Mucosa of descending colon (tissue), 3 donors: ENCODE results near the gene SULT1A2. TPM values are rescaled to one million over a fixed set of nuclear protein-coding genes. Genes with fewer than 3 reads are reported as not detected.

Experiments used
- ATAC-seq: fragments of 200-7000 bp; cut with Tn5 transposase; one replicate; pipeline ENCODE4 v1.9.1; 2020; ENCODE audit warnings: mild to moderate bottlenecking, moderate library complexity
- DNase-seq, 3 donors: peaks; one replicate each; pipeline ENCODE4 v3.0.0-alpha.2; 2020
- H3K36me3 ChIP-seq: fragments of 200-600 bp; one replicate; pipeline ENCODE4 v1.8.0; 2021; ENCODE audit warnings: low read depth, mild to moderate bottlenecking
- H3K4me1 ChIP-seq: fragments of 200-600 bp; one replicate; pipeline ENCODE4 v1.8.0; 2021; ENCODE audit warnings: low read depth, mild to moderate bottlenecking
- H3K4me3 ChIP-seq: fragments of 200-600 bp; one replicate; pipeline ENCODE4 v1.8.0; 2021; ENCODE audit warnings: mild to moderate bottlenecking
- H3K9me3 ChIP-seq: fragments of 200-600 bp; one replicate; pipeline ENCODE4 v1.8.0; 2021; ENCODE audit warnings: mild to moderate bottlenecking
- CTCF ChIP-seq: fragments of 200-600 bp; IDR thresholded peaks from one replicate; pipeline ENCODE4 v1.8.0; 2022; ENCODE audit warnings: antibody characterized with exemption, mild to moderate bottlenecking
- intact Hi-C, 2 donors: fragments of 100-400 bp; cut with DNase I in 1 of 2; cut with micrococcal nuclease in 1 of 2; formaldehyde crosslinking; loops; one replicate each; pipeline versions ENCODE4 v1.11.0 to v1.11.1; 2022; cut with DNase I, micrococcal nuclease
- total RNA-seq, 3 donors: library from RNA; stranded (reverse); fragmentation: NEBNext Ultra II Directional in 2 of 3; extraction: Animal tissue kit (Norgen Biotek cat#: 25700) in 2 of 3; gene quantifications; one replicate each; pipeline versions ENCODE4 v1.2.1 to v1.2.4, GENCODE V29; 2021 to 2023
- donor health status: DM: no; HTN: no; CAD: no; lungs with moderate emphysema.
- donor health status: DM: no; HTN: no; CAD: no.
- donor health status: DM: no; HTN: yes; CAD: no.

Gene SULT1A2
- total RNA-seq, 3 donors from 2014 or later: 17.2 to 46.8 (median 44.3) TPM

- peaks cover 14% of the 10 kb centered on the region for H3K4me1 ChIP-seq
- H3K4me3 ChIP-seq: no peak overlapping the region
- ATAC-seq (no peak), DNase-seq (no peak)
- intact Hi-C loops: no loop called here
- H3K36me3 ChIP-seq: no peaks in the 10 kb centered on the region
- H3K9me3 ChIP-seq: no peaks in the 10 kb centered on the region
- TF ChIP-seq CTCF: no peak
Observed at GRCh38 chr16:28544998-28545397, 51.9 kb downstream of the SULT1A2 start.

GRCh38 chr16:28543072-28543471 lies 53.8 kb downstream of the SULT1A2 start:
- peak; percentile 76 to 86 (median 82) for DNase-seq
- Histone ChIP-seq H3K4me1 (peaks cover 20% of the 10 kb centered on the region), H3K9me3 (no peaks in the 10 kb centered on the region), H3K36me3 (no peaks in the 10 kb centered on the region), H3K4me3 (no peak overlapping the region)
- TF ChIP-seq CTCF: no peak
- peak; percentile 78 for ATAC-seq
- intact Hi-C loops: no loop called here

GRCh38 chr16:28542646-28543045 lies 54.2 kb downstream of the SULT1A2 start:
- Histone ChIP-seq H3K4me1 (peaks cover 21% of the 10 kb centered on the region), H3K4me3 (no peak overlapping the region), H3K36me3 (no peaks in the 10 kb centered on the region), H3K9me3 (no peaks in the 10 kb centered on the region)
- intact Hi-C loops: no loop called here
- TF ChIP-seq CTCF: no peak
- DNase-seq (no peak), ATAC-seq (no peak)

Other genes starting within 250 kb of the SULT1A2 start
- 1 to 10 TPM in 2 of 3 donors, under 1 TPM in 1; 0.94 to 4.3 (median 1.0) TPM for gene NPIPB6, start 233.5 kb downstream of the SULT1A2 start, total RNA-seq
- 100 to 1,000 TPM in 1 of 3 donors, 10 to 100 TPM in 2; 36.5 to 104 (median 52.4) TPM for gene EIF3CL, start 193.2 kb downstream of the SULT1A2 start, total RNA-seq
- gene NPIPB7, start 124.7 kb downstream of the SULT1A2 start, total RNA-seq: under 1 TPM; 0.24 to 0.32 (median 0.32) TPM
- gene CLN3, start 105.0 kb downstream of the SULT1A2 start, total RNA-seq: 100 to 1,000 TPM in 2 of 3 donors, 10 to 100 TPM in 1; 73.4 to 125 (median 101) TPM
- gene APOBR, start 102.4 kb downstream of the SULT1A2 start, total RNA-seq: 10 to 100 TPM; 28.8 to 65.4 (median 57.2) TPM
- gene IL27, start 90.2 kb downstream of the SULT1A2 start, total RNA-seq: not detected
- gene NUPR1, start 58.1 kb downstream of the SULT1A2 start, total RNA-seq: 100 to 1,000 TPM in 2 of 3 donors, 10 to 100 TPM in 1; 51.7 to 145 (median 129) TPM
- gene SGF29, start 43.1 kb downstream of the SULT1A2 start, total RNA-seq: 10 to 100 TPM; 21.6 to 45.9 (median 25.9) TPM
- 100 to 1,000 TPM in 2 of 3 donors, 10 to 100 TPM in 1; 52.4 to 254 (median 138) TPM for gene SULT1A1, start 13.0 kb upstream of the SULT1A2 start, total RNA-seq
- 10 to 100 TPM in 1 of 3 donors, 1 to 10 TPM in 1, under 1 TPM in 1; 0.92 to 10.1 (median 1.2) TPM for gene NPIPB8, start 41.0 kb upstream of the SULT1A2 start, total RNA-seq
- 100 to 1,000 TPM; 298 to 526 (median 426) TPM for gene EIF3C, start 114.4 kb upstream of the SULT1A2 start, total RNA-seq
- gene NPIPB9, start 154.7 kb upstream of the SULT1A2 start, total RNA-seq: 1 to 10 TPM; 4.1 to 6.4 (median 4.4) TPM
- 100 to 1,000 TPM; 102 to 108 (median 107) TPM for gene ATXN2L, start 225.9 kb upstream of the SULT1A2 start, total RNA-seq
- 100 to 1,000 TPM; 182 to 248 (median 220) TPM for gene TUFM, start 249.3 kb upstream of the SULT1A2 start, total RNA-seq